Sigmoid colon (tissue), 4 donors: ENCODE data around the gene ATP6AP1.

Experiments used
- CTCF ChIP-seq, 4 experiments: fragments of 450-650 bp in 3 of 4; fragments of 200-600 bp in 1 of 4; IDR thresholded peaks; one replicate each; pipeline ENCODE4 v1.5.1; 2016 to 2019; ENCODE audit warnings: antibody characterized with exemption in 4 of 4, mild to moderate bottlenecking in 3 of 4, moderate library complexity in 2 of 4
- EP300 ChIP-seq, 4 donors: sonication (generic); formaldehyde crosslinking; IDR thresholded peaks; one replicate each; pipeline ENCODE4 v1.6.1; 2017; ENCODE audit warnings: antibody characterized with exemption in 4 of 4
- POLR2A ChIP-seq, 2 donors: fragments of 450-650 bp; IDR thresholded peaks; one replicate each; pipeline ENCODE4 v1.6.1; 2016; ENCODE audit warnings: antibody characterized with exemption in 2 of 2, mild to moderate bottlenecking in 2 of 2, moderate library complexity in 2 of 2

- TF ChIP-seq POLR2A (IDR thresholded peaks at IDR 0.05) (no peak), CTCF (IDR thresholded peaks at IDR 0.05) (no peak), EP300 (IDR thresholded peaks at IDR 0.05) (no peak)
These were observed 47.2 kb upstream of the ATP6AP1 start for GRCh38 chrX:154381271-154381670.
